Suprapubic skin (tissue), 4 donors: ENCODE results near the gene PCF11. TPM values are rescaled to one million over a fixed set of nuclear protein-coding genes. Genes with fewer than 3 reads are reported as not detected.

ENCODE experiments used
- DNase-seq, 2 donors: peaks; one replicate each; pipeline ENCODE4 v3.0.0-alpha.2; 2019; ENCODE audit warnings: low spot score in 2 of 2
- H3K27ac ChIP-seq: fragments of 200-600 bp; sonication (generic); one replicate; pipeline ENCODE4 v1.5.1; 2019
- H3K27me3 ChIP-seq: fragments of 200-600 bp; sonication (generic); one replicate; pipeline ENCODE4 v1.5.1; 2019
- H3K36me3 ChIP-seq: fragments of 200-600 bp; sonication (generic); one replicate; pipeline ENCODE4 v1.5.1; 2019
- H3K4me1 ChIP-seq: fragments of 200-600 bp; sonication (generic); one replicate; pipeline ENCODE4 v1.5.1; 2019
- H3K4me3 ChIP-seq: fragments of 200-600 bp; sonication (generic); one replicate; pipeline ENCODE4 v1.5.1; 2019; ENCODE audit warnings: mild to moderate bottlenecking
- H3K9me3 ChIP-seq: fragments of 200-600 bp; sonication (generic); one replicate; pipeline ENCODE4 v1.5.1; 2019
- CTCF ChIP-seq, 2 donors: fragments of 200-600 bp in 1 of 2; fragments of 450-650 bp in 1 of 2; sonication (generic) in 1 of 2; IDR thresholded peaks; one replicate each; pipeline ENCODE4 v1.5.1; 2016 to 2019; ENCODE audit warnings: antibody characterized with exemption in 2 of 2, mild to moderate bottlenecking in 1 of 2, moderate library complexity in 1 of 2
- EP300 ChIP-seq: sonication (generic); formaldehyde crosslinking; IDR thresholded peaks from one replicate; pipeline ENCODE4 v1.6.1; 2017; ENCODE audit warnings: antibody characterized with exemption
- POLR2A ChIP-seq, 2 donors: fragments of 450-650 bp; IDR thresholded peaks; one replicate each; pipeline ENCODE4 v1.6.1; 2017; ENCODE audit warnings: antibody characterized with exemption in 2 of 2, mild to moderate bottlenecking in 2 of 2, moderate library complexity in 2 of 2
- POLR2AphosphoS5 ChIP-seq, 3 donors: sonication (generic); formaldehyde crosslinking; IDR thresholded peaks; one replicate each; pipeline ENCODE4 v1.6.1; 2017; ENCODE audit warnings: antibody characterized with exemption in 3 of 3
- WGBS: methylation state at CpG from one replicate; pipeline ENCODE4 v1.1.5; 2018; 5-methylcytosine and 5-hydroxymethylcytosine counted together
- total RNA-seq, 4 donors: library from RNA; depleted of rRNA; stranded (reverse); fragments of >200 nt; gene quantifications; one replicate each; pipeline ENCODE4 v1.1.0, GENCODE V29; 2016

Gene PCF11
- total RNA-seq, 4 donors from 2014 or later = 89.1 to 185 (median 117) TPM

- DNase-seq = no peak
Measured at GRCh38 chr11:83235825-83236224, 78.9 kb downstream of the PCF11 start.

More at GRCh38 chr11:83235825-83236224, 78.9 kb downstream of the PCF11 start:
- H3K9me3 ChIP-seq = no peaks in the 10 kb centered on the region
- H3K4me3 ChIP-seq = no peak overlapping the region
- WGBS = 58% methylated on average over 1 of the region's 1 CpG
- H3K36me3 ChIP-seq = no peaks in the 10 kb centered on the region
- H3K27ac ChIP-seq = no peak overlapping the region
- TF ChIP-seq POLR2AphosphoS5 (IDR thresholded peaks at IDR 0.05) (no peak), POLR2A (IDR thresholded peaks at IDR 0.05) (no peak), CTCF (IDR thresholded peaks at IDR 0.05) (no peak), EP300 (no peak)
- no peaks in the 10 kb centered on the region for H3K4me1 ChIP-seq
- H3K27me3 ChIP-seq = no peaks in the 10 kb centered on the region

Other genes with a start within 250 kb of the PCF11 start
- gene RAB30, start 85.2 kb upstream of the PCF11 start, total RNA-seq = 10 to 100 TPM; 14.1 to 38.1 (median 24.4) TPM
- gene ANKRD42, start 36.6 kb downstream of the PCF11 start, total RNA-seq = 10 to 100 TPM in 2 of 4 donors, 1 to 10 TPM in 2; 7.2 to 12.6 (median 10.5) TPM
- gene CCDC90B, start 129.2 kb downstream of the PCF11 start, total RNA-seq = 10 to 100 TPM; 20.6 to 34.1 (median 25.2) TPM